Thyroid gland (tissue), 4 donors: Measurements from ENCODE around the gene GATB.

ENCODE experiments used
- POLR2A ChIP-seq, 2 donors: fragments of 450-650 bp; IDR thresholded peaks; one replicate each; pipeline ENCODE4 v1.6.1; 2017; ENCODE audit warnings: antibody characterized with exemption in 2 of 2, mild to moderate bottlenecking in 2 of 2, moderate library complexity in 1 of 2
- TF ChIP-seq, protein P1 (sequence below), 6 experiments: fragments of 200-600 bp in 3 of 6; fragments of 450-650 bp in 3 of 6; sonication (generic) in 3 of 6; IDR thresholded peaks; one replicate each; pipeline ENCODE4 v1.5.1; 2016 to 2019; ENCODE audit warnings: antibody characterized with exemption in 6 of 6, mild to moderate bottlenecking in 2 of 6, inconsistent platforms in 1 of 6, moderate library complexity in 1 of 6

DNA sequence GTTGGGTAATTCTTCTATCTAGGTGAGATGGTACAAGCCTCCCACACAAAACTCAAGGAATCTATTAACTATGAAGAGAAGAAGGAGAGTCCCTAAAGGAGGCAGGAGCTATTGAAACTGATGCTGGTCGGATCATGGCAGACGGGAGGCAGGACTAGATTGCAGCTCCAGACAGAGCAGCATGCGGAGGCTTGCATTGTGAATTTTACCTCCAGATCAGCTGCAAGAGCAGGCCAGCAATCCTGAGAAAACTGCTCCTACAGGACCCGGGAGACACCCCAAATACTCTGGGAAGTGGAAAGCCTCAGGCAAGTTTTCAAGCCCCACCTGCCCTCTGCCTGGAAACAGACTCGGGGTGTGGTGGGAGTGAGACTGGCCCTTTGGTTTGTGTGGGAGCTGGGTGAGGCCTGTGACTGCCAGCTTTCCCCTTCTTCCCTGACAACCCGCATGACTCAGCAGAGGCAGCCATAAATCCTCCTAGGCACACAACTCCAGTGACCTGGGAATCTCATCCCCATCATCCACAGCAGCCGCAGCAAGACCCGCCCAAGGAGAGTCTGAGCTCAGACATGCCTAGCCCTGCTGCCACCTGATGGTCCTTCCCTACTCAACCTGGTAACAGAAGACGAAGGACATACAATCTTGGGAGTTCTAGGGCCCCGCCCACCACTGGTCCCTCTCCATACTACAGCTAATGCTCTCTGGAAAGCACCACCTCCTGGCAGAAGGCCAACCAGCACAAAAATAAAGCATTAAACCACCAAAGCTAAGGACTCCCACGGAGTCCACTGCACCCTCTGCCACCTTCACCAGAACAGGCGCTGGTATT, 30.9 kb downstream of the GATB start:
- TF ChIP-seq, protein P1, sequence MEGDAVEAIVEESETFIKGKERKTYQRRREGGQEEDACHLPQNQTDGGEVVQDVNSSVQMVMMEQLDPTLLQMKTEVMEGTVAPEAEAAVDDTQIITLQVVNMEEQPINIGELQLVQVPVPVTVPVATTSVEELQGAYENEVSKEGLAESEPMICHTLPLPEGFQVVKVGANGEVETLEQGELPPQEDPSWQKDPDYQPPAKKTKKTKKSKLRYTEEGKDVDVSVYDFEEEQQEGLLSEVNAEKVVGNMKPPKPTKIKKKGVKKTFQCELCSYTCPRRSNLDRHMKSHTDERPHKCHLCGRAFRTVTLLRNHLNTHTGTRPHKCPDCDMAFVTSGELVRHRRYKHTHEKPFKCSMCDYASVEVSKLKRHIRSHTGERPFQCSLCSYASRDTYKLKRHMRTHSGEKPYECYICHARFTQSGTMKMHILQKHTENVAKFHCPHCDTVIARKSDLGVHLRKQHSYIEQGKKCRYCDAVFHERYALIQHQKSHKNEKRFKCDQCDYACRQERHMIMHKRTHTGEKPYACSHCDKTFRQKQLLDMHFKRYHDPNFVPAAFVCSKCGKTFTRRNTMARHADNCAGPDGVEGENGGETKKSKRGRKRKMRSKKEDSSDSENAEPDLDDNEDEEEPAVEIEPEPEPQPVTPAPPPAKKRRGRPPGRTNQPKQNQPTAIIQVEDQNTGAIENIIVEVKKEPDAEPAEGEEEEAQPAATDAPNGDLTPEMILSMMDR (IDR thresholded peaks at IDR 0.05) = no peak
- TF ChIP-seq POLR2A (IDR thresholded peaks at IDR 0.05) = no peak
